Glutamatergic neuron (in vitro differentiated cells): ENCODE results near the gene EPS8. TPM values are rescaled to one million over a fixed set of nuclear protein-coding genes. Genes with fewer than 3 reads are reported as not detected.

ENCODE experiments used
- DNase-seq: peaks from one replicate; pipeline ENCODE4 v3.0.0; 2022
- H3K27ac Mint-ChIP-seq: one replicate; pipeline ENCODE4 v1.8.0; 2020; ENCODE audit warnings: mild to moderate bottlenecking, mixed read lengths, inconsistent platforms; ENCODE audit not compliant: unreplicated experiment
- H3K27me3 Mint-ChIP-seq: one replicate; pipeline ENCODE4 v1.8.0; 2020; ENCODE audit warnings: mild to moderate bottlenecking, moderate library complexity, mixed read lengths, inconsistent platforms; ENCODE audit not compliant: unreplicated experiment
- H3K36me3 Mint-ChIP-seq: one replicate; pipeline ENCODE4 v1.8.0; 2020; ENCODE audit warnings: mild to moderate bottlenecking, mixed read lengths, inconsistent platforms; ENCODE audit not compliant: unreplicated experiment
- H3K4me1 Mint-ChIP-seq: one replicate; pipeline ENCODE4 v1.8.0; 2020; ENCODE audit warnings: mild to moderate bottlenecking, low read depth, mixed read lengths, inconsistent platforms; ENCODE audit not compliant: unreplicated experiment
- H3K4me3 Mint-ChIP-seq: one replicate; pipeline ENCODE4 v1.8.0; 2020; ENCODE audit warnings: mild to moderate bottlenecking, mixed read lengths, inconsistent platforms; ENCODE audit not compliant: unreplicated experiment
- H3K9me3 Mint-ChIP-seq: one replicate; pipeline ENCODE4 v1.8.0; 2020; ENCODE audit warnings: mild to moderate bottlenecking, moderate library complexity, mixed read lengths, inconsistent platforms; ENCODE audit not compliant: unreplicated experiment
- total RNA-seq: library from RNA; stranded (reverse); fragmentation: NEBNext Ultra II Directional; extraction: Animal tissue kit (Norgen Biotek cat#: 25700); gene quantifications from one replicate; pipeline ENCODE4 v1.2.1, GENCODE V29; 2021; ENCODE audit not compliant: unreplicated experiment
- TF ChIP-seq, protein P1 (sequence below): fragments of 200-600 bp; sonication (generic); IDR thresholded peaks from one replicate; pipeline ENCODE4 v1.5.0; 2021; ENCODE audit not compliant: partially characterized antibody, unreplicated experiment

Gene EPS8
- total RNA-seq, 1 donor from 2014 or later, result 4.3 TPM

DNA sequence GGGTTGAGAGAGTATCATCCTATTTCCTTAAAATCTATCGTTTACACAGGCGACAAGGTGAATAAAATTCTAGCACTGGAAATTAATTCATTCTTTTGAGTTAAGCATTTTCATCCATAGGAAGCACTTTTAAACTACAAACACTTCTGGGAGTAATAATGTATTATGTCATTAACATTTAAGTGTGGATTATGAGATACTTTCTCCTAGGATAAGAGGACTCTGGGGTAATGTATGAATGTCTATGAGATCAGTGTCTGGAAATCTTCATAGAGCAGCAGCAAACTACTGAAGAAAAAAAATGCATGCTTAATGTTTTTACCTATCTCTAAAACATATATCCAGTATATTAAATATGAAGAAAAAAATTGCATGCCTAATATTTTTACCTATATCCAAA is 86.9 kb downstream of the EPS8 start:
- no peaks in the 10 kb centered on the region for H3K9me3 Mint-ChIP-seq
- TF ChIP-seq, protein P1, sequence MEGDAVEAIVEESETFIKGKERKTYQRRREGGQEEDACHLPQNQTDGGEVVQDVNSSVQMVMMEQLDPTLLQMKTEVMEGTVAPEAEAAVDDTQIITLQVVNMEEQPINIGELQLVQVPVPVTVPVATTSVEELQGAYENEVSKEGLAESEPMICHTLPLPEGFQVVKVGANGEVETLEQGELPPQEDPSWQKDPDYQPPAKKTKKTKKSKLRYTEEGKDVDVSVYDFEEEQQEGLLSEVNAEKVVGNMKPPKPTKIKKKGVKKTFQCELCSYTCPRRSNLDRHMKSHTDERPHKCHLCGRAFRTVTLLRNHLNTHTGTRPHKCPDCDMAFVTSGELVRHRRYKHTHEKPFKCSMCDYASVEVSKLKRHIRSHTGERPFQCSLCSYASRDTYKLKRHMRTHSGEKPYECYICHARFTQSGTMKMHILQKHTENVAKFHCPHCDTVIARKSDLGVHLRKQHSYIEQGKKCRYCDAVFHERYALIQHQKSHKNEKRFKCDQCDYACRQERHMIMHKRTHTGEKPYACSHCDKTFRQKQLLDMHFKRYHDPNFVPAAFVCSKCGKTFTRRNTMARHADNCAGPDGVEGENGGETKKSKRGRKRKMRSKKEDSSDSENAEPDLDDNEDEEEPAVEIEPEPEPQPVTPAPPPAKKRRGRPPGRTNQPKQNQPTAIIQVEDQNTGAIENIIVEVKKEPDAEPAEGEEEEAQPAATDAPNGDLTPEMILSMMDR, result no peak
- no peaks in the 10 kb centered on the region for H3K4me1 Mint-ChIP-seq
- H3K4me3 Mint-ChIP-seq, result no peak overlapping the region
- no peaks in the 10 kb centered on the region for H3K27me3 Mint-ChIP-seq
- no peaks in the 10 kb centered on the region for H3K36me3 Mint-ChIP-seq
- DNase-seq, result no peak
- no peak overlapping the region for H3K27ac Mint-ChIP-seq

DNA sequence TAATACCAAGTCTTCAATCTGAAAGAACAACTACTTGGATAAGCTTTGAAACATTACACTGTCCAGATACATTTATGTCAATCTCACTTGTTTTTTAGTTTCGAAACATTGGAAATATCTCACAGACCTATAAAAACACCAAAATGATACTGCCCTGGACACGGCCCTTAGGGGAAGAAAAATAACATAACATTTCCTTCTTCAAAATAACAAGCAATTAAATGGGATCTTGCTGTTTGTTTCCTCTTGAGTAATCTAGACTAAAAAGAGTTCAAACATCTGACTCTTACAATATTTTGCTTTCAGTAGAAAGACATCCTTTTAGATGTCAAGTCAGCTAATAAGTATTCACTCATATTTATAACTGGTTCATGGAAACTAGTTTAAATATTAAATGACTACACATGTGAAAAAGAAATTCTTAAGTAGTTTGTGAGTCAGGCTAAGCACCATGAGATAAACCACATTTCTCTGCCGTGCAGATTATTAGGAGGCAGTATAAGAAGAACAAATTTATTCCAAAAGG is 87.5 kb downstream of the EPS8 start:
- no peaks in the 10 kb centered on the region for H3K4me1 Mint-ChIP-seq
- H3K27ac Mint-ChIP-seq, result no peak overlapping the region
- no peaks in the 10 kb centered on the region for H3K9me3 Mint-ChIP-seq
- H3K27me3 Mint-ChIP-seq, result no peaks in the 10 kb centered on the region
- DNase-seq, result no peak
- H3K36me3 Mint-ChIP-seq, result no peaks in the 10 kb centered on the region
- H3K4me3 Mint-ChIP-seq, result no peak overlapping the region
- TF ChIP-seq, protein P1, result no peak

DNA sequence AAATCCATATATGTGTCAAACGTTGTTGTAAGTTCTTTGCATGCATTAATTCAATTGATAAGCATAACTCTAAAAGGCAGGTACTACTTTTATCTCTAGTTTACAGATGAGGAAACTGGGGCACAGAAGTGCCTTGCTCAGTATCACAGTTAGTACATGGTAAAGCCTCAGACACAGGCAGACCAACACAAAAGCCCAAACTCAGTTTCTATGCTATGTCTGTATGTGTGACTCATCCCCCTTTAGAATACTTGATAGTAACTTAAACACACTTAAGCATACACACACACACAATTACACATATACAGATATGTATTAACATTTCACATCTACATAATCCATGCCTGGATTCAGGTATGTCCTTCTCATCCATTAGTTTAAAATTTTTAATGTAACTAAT is 88.0 kb downstream of the EPS8 start:
- H3K27ac Mint-ChIP-seq, result no peak overlapping the region
- no peaks in the 10 kb centered on the region for H3K27me3 Mint-ChIP-seq
- no peaks in the 10 kb centered on the region for H3K4me1 Mint-ChIP-seq
- TF ChIP-seq, protein P1, result no peak
- no peak overlapping the region for H3K4me3 Mint-ChIP-seq
- no peaks in the 10 kb centered on the region for H3K9me3 Mint-ChIP-seq
- H3K36me3 Mint-ChIP-seq, result no peaks in the 10 kb centered on the region
- no peak for DNase-seq

DNA sequence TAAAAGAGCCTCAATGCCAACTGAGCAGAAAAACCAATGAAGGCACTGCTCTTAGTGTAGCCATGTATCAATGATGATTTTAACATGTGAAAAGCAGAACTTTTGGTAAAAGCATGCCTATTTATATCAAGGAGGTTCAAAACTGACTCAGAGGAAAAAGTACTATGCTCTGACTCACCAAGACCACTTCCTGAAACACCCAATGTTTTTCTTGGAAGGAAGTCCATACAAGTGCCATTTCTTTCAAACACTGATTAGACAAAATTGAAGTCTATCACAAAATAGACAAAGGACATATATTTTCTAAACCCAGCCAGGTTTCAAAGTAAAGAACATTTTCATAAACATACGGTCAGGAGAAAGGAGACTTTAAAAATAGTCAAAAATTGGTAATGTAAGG is 88.6 kb downstream of the EPS8 start:
- no peak overlapping the region for H3K27ac Mint-ChIP-seq
- no peaks in the 10 kb centered on the region for H3K9me3 Mint-ChIP-seq
- DNase-seq, result no peak
- no peak overlapping the region for H3K4me3 Mint-ChIP-seq
- TF ChIP-seq, protein P1, result no peak
- no peaks in the 10 kb centered on the region for H3K4me1 Mint-ChIP-seq
- H3K36me3 Mint-ChIP-seq, result no peaks in the 10 kb centered on the region
- no peaks in the 10 kb centered on the region for H3K27me3 Mint-ChIP-seq

DNA sequence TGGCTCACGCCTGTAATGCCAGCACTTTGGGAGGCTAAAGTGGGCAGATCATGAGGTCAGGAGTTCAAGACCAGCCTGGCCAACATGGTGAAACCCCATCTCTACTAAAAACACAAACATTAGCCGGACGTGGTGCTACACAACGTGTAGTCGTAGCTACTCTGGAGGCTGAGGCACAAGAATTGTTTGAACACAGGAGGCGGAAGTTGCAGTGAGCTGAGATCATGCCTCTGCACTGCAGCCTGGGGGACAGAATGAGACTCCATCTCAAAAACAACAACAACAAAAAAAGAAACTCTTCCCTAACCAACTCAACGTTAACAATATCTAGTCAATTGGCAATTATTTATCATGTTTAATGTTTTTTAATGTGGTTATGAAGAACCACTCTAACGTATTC is 89.3 kb downstream of the EPS8 start:
- no peak for DNase-seq
- Mint-ChIP-seq H3K9me3 (no peaks in the 10 kb centered on the region), H3K4me3 (no peak overlapping the region), H3K36me3 (no peaks in the 10 kb centered on the region), H3K4me1 (no peaks in the 10 kb centered on the region), H3K27ac (no peak overlapping the region), H3K27me3 (no peaks in the 10 kb centered on the region)
- TF ChIP-seq, protein P1, result no peak
